Colon (tissue), 2 donors: ENCODE results near the gene PDAP1.
"Not testable (repeated sequence)": the region's sequence is repeated elsewhere in the genome, so short reads cannot be mapped to it uniquely, and the experiment has no call there.

Experiments
- FAIRE-seq: peaks from 2 replicates; lab custom pipeline; 2012; peaks lifted over from hg19 to GRCh38; lab: Jason Lieb, UNC
- donor health status: control.
- donor health status: control.

The PDAP1 gene

DNA sequence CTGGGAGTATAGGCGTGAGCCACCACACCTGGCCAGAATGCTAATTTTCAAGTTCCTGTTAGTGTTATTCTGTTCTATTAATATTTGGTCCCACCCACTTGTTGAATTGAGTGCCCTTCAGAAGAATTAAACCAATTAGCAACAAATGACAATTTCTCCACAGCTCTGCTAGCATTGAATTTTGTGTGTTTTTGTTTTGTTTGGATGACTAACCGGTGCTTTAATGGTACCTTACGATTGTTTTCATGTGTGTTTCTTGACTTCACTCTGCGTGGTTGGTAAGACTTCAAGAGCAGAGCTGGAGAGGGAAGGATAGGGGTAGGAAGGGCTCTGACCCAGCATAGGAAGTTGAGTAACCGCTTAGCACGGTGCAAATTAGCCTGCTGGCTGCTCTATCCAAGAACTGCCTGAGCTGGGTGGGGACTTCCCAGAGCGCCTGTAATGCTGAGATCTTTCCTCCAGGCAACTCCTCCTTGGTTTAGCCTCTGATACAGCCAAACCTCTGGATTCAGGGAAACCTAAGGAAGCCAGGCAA, 29.3 kb downstream of the PDAP1 start:
- no peak for FAIRE-seq

- FAIRE-seq, result no peak
These were observed 33.2 kb downstream of the PDAP1 start for GRCh38 chr7:99375070-99375807.

GRCh38 chr7:99374111-99375064, 34.0 kb downstream of the PDAP1 start, which contains the start of gene ARPC1B:
Gene ARPC1B (plus strand): TSS chr7:99374730. CDS start chr7:99385715, 10,985 bp downstream.
- FAIRE-seq, result no peak

DNA sequence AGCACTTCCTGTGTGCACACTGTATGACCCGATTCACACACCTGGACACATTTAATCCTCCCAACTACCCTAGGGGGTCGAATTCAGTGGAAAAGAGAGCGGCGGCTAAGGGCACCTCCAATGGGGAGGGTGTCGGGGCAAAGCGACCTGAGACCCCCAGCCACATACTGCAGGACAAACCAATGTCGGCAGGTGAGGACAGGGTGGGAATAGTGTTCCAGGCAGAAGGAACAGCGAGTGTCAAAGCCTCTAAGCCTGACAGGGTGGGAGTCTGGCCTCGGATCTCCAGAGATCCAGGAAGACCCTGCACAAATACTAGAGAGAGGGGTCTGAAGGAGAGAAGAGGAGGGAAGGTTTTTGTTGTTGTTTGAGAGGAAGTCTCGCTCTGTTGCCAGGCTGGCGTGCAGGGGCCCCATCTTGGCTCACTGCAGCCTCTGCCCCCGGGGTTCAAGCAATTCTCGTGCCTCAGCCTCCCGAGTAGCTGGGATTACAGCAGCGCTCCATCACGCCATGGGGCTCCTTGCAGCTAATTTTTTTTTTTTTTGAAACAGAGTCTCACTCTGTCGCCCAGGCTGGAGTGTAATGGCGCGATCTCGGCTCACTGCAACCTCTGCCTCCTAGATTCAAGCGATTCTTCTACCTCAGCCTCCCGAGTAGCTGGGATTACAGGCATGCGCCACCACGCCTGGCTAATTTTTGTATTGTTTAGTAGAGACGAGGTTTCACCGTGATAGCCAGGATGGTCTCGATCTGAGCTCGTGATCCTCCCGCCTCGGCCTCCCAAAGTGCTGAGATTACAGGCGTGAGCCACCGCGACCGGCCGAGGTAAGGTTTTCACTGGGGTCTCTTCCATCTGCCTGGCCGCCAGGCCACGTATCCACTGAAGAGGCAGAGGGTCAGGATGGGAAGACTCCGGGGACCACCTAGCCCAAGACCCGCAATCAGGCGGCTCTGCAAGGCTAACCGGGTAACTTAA, 35.0 kb downstream of the PDAP1 start:
- no peak for FAIRE-seq

GRCh38 chr7:99372275-99373090, 35.9 kb downstream of the PDAP1 start:
- no peak for FAIRE-seq

GRCh38 chr7:99371376-99371920, 36.9 kb downstream of the PDAP1 start:
- no peak for FAIRE-seq

GRCh38 chr7:99369767-99370391, 38.5 kb downstream of the PDAP1 start:
- FAIRE-seq, result no peak

GRCh38 chr7:99368750-99369389, 39.5 kb downstream of the PDAP1 start:
- no peak for FAIRE-seq

DNA sequence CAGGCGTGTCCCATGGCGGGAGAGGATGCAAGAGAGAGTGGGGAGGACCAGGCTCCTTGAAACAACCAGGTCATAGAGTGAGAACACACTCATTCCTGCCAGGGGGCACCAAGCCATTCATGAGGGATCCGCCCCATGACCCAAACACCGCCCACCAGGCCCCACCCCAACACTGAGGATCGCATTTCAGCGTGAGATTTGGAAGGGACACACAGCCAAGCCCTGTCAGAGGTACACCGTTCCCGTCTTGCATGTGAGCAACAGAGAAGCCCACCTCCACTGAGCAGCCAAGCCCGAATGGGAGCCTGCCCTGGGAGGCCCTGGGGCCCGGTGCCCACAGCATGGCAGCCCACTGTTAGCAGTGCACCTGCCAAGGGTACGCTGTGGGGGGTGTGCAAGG, 41.8 kb downstream of the PDAP1 start:
- FAIRE-seq, result no peak

DNA sequence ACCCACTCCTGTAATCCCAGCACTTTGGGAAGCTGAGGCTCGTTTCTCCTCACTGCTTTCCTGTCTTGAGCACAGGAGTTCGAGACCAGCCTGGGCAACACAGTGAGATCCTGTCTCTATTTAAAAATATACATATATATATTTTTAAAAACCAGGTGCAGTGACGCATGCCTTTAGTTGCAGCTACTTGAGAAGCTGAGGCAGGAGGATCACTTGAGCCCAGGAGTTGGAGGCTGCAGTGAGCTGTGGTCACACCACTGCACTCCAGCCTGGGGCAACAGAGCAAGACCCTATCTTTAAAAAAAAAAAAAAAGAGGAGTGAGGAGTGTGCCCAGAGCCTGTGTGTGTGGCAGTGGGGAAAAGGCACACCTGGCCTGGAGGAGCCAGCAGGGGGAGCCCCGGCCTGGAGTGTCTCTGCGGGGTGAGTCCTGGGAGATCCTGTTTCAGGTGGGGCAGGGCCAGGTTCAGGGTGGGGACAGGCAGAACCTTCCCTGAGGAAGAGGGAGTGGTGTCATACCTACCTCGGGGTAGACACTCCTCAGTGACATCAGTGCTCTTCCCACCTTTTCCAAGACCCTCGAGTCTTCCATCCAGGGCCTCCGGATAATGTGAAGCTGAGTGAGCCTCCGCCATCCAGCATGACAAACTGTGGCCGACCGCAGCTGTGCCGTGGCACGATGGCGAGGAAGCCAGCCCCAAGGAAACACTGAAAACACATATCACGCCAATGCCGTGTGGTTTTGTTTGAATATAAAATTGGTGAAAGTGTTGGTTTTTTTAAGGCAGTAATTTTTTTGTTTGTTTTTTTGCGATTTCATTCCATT, 42.9 kb downstream of the PDAP1 start:
- FAIRE-seq, result no peak

DNA sequence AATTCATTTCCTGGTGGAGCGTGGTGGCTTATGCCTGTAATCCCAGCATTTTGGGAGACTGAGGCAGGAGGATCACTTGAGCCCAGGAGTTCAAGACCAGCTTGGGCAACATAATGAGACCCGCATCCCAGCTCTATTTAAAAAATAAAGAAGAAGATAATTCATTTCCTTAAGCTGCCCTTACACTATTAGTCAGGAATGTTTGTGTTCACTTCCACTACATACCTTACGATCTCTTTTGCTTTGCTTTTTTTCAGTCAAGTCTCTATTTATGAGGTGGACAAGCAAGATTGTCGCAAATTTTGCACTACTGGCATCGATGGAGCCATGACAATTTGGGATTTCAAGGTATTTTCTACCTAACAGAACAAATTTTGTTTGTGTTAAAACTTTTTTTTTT, 45.1 kb downstream of the PDAP1 start:
- FAIRE-seq, result no peak

DNA sequence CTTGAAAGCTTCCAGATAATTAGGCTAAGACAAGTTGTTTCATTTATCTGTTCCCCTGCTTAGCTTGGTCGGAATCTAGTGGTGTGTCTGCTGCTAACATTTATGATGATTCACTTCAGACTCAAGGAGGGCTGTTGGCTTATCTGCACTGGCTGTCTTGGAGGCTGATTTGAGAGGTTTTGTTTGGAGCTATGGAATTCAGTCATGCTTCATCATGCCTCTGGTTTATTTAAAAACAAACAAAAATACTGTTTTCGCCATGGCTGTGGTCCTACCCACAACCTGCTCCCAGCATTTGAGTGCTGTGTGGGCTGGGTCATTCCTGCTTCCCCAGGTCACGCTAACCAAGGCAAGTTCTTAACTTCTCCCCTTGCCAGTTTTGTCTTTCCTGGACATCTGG, 45.6 kb downstream of the PDAP1 start:
- FAIRE-seq, result no peak

DNA sequence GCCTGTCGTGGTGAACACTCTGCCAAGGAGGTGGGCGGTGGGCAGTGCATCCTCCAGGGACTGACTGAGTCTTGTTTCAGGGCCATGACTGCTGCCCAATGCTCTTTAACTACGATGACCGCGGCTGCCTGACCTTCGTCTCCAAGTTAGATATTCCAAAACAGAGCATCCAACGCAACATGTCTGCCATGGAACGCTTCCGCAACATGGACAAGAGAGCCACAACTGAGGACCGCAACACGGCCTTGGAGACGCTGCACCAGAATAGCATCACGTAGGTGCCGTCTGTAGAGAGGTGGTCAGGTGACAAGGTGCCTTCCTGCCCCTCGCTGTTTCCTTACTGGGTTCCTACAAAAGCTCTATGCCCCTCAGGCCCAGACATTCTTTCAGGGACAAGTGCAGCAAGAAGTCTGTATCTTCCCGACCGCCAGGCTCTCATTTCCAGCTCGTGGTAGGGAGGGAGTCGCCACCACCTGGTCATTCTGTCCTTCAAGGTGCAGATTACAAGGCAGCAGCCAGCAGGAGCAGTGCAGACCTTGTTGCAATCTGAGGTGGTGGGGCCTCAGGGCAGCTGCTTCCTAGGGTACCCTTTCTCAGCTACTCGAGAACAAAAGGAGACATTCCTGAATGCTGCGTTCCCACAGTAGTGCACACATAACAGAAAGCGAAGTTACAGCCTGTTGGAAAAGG, 48.8 kb downstream of the PDAP1 start:
- no peak for FAIRE-seq

- not testable (repeated sequence) for FAIRE-seq
These were observed 49.9 kb downstream of the PDAP1 start for GRCh38 chr7:99358521-99358920.

DNA sequence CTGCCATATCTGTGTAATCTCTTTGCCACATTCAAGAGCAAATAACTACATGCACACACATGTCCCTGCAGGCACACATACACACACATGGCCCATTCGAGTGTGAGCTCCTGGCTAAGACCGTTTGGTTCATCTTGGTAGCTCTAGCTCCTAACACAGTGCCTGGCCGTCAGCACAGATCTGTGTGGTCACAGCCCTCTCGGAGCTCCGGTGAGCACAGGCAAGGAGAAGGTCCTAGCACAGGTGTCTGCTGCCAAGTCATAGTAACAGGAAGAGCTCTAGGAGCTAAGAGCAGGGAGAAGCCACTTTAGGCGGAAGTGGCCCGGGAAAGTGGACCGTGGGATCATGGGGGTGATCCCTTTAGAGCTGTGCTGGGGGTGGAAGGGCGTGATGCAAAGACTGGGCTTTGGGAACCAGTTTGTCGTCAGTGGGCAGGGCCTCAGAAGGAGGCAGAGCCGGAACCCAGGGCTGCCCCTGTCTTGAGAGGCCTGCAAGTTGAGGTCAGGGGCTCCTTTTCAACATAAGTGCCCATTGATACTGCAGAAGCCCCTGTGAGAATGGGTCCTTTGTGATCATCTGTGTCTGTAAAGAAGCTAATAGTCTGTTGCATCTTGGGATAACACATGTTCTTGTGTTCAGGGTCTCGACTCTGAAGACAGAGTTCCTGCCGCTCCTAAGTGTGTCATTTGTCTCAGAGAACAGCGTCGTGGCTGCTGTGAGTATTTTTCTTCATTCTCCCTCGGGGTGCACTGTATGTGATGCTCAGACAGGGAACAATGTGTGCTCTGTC, 50.5 kb downstream of the PDAP1 start:
- no peak for FAIRE-seq

DNA sequence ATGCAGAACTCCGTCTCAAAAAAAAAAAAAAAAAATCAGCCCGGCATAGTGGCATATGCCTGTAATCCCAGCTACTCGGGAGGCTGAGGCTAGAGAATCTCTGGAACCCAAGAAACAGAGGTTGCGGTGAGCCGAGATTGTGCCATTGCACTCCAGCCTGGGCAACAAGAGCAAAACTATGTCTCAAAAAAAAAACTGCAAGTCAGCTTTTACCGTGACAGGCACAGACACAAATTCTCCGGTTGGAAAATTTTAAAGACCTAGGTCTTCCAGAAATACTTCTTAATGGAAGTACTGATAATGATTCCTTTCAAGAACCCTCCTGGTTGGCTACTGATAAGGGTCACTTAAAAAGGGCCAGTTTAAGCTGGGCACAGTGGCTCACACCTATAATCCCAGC, 53.3 kb downstream of the PDAP1 start:
- FAIRE-seq, result no peak

DNA sequence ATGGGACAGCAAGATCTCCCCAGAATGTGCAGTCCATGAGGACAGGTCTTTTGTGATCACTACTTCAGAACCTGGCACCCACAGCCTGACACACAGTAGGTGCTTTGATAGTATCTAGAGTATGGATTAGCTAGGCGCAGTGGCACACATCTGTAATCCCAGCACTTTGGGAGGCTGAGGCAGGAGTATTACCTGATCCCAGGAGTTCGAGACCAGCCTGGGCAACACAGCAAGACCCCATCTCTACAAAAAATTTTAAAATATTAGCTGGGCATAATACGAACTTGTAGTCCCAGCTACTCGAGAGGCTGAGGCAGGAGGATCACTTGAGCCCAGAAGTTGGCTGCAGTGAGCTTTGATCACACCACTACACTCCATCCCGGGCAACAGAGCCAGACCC, 56.1 kb downstream of the PDAP1 start:
- no peak for FAIRE-seq
